Measurements from ENCODE around the gene THAP12. TPM values are rescaled to one million over a fixed set of nuclear protein-coding genes. Genes with fewer than 3 reads are reported as not detected.

THAP12 gene
- total and polyA plus RNA-seq, 4 donors = 5.6 to 21.9 (median 13.7) TPM

DNA sequence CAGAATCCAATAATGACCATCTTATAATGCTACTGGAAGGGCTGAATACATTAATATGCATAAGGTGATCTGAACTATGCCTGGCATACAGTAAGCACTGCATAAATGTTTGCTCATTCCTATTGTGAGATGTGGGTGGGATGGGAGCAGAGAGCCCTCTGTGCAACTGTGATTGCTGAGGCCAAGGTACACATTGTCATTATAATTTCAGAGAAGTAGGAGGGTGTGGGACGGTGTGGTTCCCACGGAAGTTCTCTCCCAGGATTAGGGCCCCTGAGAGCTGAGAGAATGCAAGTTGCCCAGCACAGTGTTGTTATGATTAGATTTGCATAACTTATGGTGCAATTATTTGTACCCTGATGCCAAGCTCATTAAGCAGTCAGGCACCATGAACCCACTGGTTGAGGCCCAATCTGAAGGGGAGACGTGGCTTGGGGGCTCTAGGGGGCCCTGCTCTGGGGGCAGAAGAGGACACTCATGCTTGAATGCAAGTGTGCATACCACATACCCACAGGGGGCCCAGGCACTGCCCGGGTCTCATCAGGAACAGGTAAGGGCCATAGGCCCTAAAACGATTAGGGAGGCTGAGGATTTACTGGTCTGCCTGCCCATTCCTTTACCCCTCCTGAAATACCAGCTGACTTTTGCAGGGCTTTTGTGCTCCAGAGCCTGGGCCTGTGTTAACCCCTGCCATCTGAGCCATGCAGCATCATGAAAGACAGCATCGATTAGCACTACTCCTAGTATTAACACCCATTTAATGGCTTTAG is 72.8 kb downstream of the THAP12 start:
- WGBS = 89% methylated on average over 6 of the region's 6 CpGs
- no peaks in the 10 kb centered on the region for H3K27me3 ChIP-seq (ENCODE audit: control insufficient read depth in 4 of 4, insufficient read depth in 4 of 4, low read length in 3 of 4)
- H3K4me1 ChIP-seq (ENCODE audit: control insufficient read depth in 4 of 4, insufficient read depth in 4 of 4, low read length in 3 of 4) = no peaks in the 10 kb centered on the region
- H3K9ac ChIP-seq (ENCODE audit: low read depth in 1 of 2, low read length in 2 of 2) = no peak overlapping the region
- no peak overlapping the region for H3K4me3 ChIP-seq (ENCODE audit: low read depth in 1 of 3, low read length in 3 of 3)
- H3K9me3 ChIP-seq (ENCODE audit: control insufficient read depth in 4 of 4, low read length in 3 of 4) = no peaks in the 10 kb centered on the region
- no peak for DNase-seq (ENCODE audit: low spot score)
- H3K27ac ChIP-seq (ENCODE audit: low read depth in 1 of 2, low read length in 2 of 2) = no peak overlapping the region
- no peaks in the 10 kb centered on the region for H3K36me3 ChIP-seq (ENCODE audit: control insufficient read depth in 4 of 4, insufficient read depth in 3 of 4, low read depth in 1 of 4, low read length in 3 of 4)
- TF ChIP-seq, protein P1, sequence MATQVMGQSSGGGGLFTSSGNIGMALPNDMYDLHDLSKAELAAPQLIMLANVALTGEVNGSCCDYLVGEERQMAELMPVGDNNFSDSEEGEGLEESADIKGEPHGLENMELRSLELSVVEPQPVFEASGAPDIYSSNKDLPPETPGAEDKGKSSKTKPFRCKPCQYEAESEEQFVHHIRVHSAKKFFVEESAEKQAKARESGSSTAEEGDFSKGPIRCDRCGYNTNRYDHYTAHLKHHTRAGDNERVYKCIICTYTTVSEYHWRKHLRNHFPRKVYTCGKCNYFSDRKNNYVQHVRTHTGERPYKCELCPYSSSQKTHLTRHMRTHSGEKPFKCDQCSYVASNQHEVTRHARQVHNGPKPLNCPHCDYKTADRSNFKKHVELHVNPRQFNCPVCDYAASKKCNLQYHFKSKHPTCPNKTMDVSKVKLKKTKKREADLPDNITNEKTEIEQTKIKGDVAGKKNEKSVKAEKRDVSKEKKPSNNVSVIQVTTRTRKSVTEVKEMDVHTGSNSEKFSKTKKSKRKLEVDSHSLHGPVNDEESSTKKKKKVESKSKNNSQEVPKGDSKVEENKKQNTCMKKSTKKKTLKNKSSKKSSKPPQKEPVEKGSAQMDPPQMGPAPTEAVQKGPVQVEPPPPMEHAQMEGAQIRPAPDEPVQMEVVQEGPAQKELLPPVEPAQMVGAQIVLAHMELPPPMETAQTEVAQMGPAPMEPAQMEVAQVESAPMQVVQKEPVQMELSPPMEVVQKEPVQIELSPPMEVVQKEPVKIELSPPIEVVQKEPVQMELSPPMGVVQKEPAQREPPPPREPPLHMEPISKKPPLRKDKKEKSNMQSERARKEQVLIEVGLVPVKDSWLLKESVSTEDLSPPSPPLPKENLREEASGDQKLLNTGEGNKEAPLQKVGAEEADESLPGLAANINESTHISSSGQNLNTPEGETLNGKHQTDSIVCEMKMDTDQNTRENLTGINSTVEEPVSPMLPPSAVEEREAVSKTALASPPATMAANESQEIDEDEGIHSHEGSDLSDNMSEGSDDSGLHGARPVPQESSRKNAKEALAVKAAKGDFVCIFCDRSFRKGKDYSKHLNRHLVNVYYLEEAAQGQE (IDR thresholded peaks at IDR 0.05) = no peak
- TF ChIP-seq YY1 (IDR thresholded peaks at IDR 0.05) (no peak), JUND (IDR thresholded peaks at IDR 0.05) (no peak), NR2F2 (IDR thresholded peaks at IDR 0.05) (no peak), GABPA (IDR thresholded peaks at IDR 0.05 in 1 of 2, conservative IDR thresholded peaks at IDR 0.05 in 1 of 2) (no peak), RXRA (IDR thresholded peaks at IDR 0.05) (no peak), FOXA2 (IDR thresholded peaks at IDR 0.05) (no peak), HNF4A (conservative IDR thresholded peaks at IDR 0.05) (no peak), SP1 (IDR thresholded peaks at IDR 0.05) (no peak), RAD21 (IDR thresholded peaks at IDR 0.05) (no peak), HNF4G (IDR thresholded peaks at IDR 0.05) (no peak), TAF1 (conservative IDR thresholded peaks at IDR 0.05) (no peak), FOXA1 (IDR thresholded peaks at IDR 0.05) (no peak)
- TF ChIP-seq, protein P2, sequence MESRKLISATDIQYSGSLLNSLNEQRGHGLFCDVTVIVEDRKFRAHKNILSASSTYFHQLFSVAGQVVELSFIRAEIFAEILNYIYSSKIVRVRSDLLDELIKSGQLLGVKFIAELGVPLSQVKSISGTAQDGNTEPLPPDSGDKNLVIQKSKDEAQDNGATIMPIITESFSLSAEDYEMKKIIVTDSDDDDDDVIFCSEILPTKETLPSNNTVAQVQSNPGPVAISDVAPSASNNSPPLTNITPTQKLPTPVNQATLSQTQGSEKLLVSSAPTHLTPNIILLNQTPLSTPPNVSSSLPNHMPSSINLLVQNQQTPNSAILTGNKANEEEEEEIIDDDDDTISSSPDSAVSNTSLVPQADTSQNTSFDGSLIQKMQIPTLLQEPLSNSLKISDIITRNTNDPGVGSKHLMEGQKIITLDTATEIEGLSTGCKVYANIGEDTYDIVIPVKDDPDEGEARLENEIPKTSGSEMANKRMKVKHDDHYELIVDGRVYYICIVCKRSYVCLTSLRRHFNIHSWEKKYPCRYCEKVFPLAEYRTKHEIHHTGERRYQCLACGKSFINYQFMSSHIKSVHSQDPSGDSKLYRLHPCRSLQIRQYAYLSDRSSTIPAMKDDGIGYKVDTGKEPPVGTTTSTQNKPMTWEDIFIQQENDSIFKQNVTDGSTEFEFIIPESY (IDR thresholded peaks at IDR 0.05) = no peak
- TF ChIP-seq, protein P3, sequence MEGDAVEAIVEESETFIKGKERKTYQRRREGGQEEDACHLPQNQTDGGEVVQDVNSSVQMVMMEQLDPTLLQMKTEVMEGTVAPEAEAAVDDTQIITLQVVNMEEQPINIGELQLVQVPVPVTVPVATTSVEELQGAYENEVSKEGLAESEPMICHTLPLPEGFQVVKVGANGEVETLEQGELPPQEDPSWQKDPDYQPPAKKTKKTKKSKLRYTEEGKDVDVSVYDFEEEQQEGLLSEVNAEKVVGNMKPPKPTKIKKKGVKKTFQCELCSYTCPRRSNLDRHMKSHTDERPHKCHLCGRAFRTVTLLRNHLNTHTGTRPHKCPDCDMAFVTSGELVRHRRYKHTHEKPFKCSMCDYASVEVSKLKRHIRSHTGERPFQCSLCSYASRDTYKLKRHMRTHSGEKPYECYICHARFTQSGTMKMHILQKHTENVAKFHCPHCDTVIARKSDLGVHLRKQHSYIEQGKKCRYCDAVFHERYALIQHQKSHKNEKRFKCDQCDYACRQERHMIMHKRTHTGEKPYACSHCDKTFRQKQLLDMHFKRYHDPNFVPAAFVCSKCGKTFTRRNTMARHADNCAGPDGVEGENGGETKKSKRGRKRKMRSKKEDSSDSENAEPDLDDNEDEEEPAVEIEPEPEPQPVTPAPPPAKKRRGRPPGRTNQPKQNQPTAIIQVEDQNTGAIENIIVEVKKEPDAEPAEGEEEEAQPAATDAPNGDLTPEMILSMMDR (IDR thresholded peaks at IDR 0.05; ENCODE audit: low read depth, low read length, missing input control) = no peak
- TF ChIP-seq, protein P4, sequence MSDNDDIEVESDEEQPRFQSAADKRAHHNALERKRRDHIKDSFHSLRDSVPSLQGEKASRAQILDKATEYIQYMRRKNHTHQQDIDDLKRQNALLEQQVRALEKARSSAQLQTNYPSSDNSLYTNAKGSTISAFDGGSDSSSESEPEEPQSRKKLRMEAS (IDR thresholded peaks at IDR 0.05) = no peak

All from liver (tissue), 9 donors.